Loucy (cell line): Measurements from ENCODE around the gene CASP14.
"Not testable (repeated sequence)": the region's sequence is repeated elsewhere in the genome, so short reads cannot be mapped to it uniquely, and the experiment has no call there.

Experiments used
- H2AFZ ChIP-seq: fragments of 200-600 bp; sonication (generic); 2 replicates; pipeline ENCODE4 v1.6.0; 2016; ENCODE audit warnings: antibody characterized with exemption, mild to moderate bottlenecking, low read length, moderate library complexity
- H3F3A ChIP-seq: fragments of 200-600 bp; 2 replicates; pipeline ENCODE4 v1.6.0; 2016; ENCODE audit warnings: antibody characterized with exemption, low read depth, mild to moderate bottlenecking
- H3K27me3 ChIP-seq: fragments of 200-600 bp; sonication (generic); 2 replicates; pipeline ENCODE4 v1.6.1; 2014; ENCODE audit warnings: low read length, mild to moderate bottlenecking; ENCODE audit not compliant: insufficient read depth, poor library complexity, severe bottlenecking
- H3K36me3 ChIP-seq: fragments of 200-600 bp; sonication (generic); 2 replicates; pipeline ENCODE4 v1.6.1; 2016; ENCODE audit warnings: low read length; ENCODE audit not compliant: insufficient read depth
- H3K4me1 ChIP-seq: fragments of 200-600 bp; sonication (generic); 2 replicates; pipeline ENCODE4 v1.5.1; 2014; ENCODE audit warnings: low read length, mild to moderate bottlenecking; ENCODE audit not compliant: insufficient read depth, poor library complexity, severe bottlenecking
- H3K4me2 ChIP-seq: fragments of 200-600 bp; sonication (generic); 2 replicates; pipeline ENCODE4 v1.6.0; 2014; ENCODE audit warnings: antibody characterized with exemption, low read length, low read depth, mild to moderate bottlenecking; ENCODE audit not compliant: poor library complexity, severe bottlenecking
- H3K4me3 ChIP-seq: fragments of 200-600 bp; sonication (generic); 2 replicates; pipeline ENCODE4 v1.5.1; 2014; ENCODE audit warnings: low read length, mild to moderate bottlenecking, mixed read lengths; ENCODE audit not compliant: poor library complexity, severe bottlenecking
- H3K79me2 ChIP-seq: fragments of 200-600 bp; sonication (generic); 2 replicates; pipeline ENCODE4 v1.6.1; 2014; ENCODE audit warnings: low read length; ENCODE audit not compliant: insufficient read depth
- H3K9ac ChIP-seq: fragments of 200-600 bp; sonication (generic); 2 replicates; pipeline ENCODE4 v1.6.0; 2014; ENCODE audit warnings: mild to moderate bottlenecking, low read depth, low read length, moderate library complexity; ENCODE audit not compliant: poor library complexity, severe bottlenecking
- H3K9me2 ChIP-seq: fragments of 200-600 bp; sonication (generic); replicated peaks from 2 replicates; pipeline ENCODE4 v1.6.1; 2016; ENCODE audit warnings: low read depth, low read length, mixed read lengths
- H3K9me3 ChIP-seq: fragments of 200-600 bp; sonication (generic); 2 replicates; pipeline ENCODE4 v1.6.1; 2014; ENCODE audit warnings: mild to moderate bottlenecking, antibody characterized with exemption, low read length, low read depth; ENCODE audit not compliant: insufficient read depth
- H4K20me1 ChIP-seq: fragments of 200-600 bp; sonication (generic); 2 replicates; pipeline ENCODE4 v1.6.0; 2014; ENCODE audit warnings: antibody characterized with exemption, low read length, mild to moderate bottlenecking; ENCODE audit not compliant: insufficient read depth, poor library complexity, severe bottlenecking
- EZH2phosphoT487 ChIP-seq: fragments of 200-600 bp; IDR thresholded peaks from 2 replicates; pipeline ENCODE4 v1.6.1; 2018; ENCODE audit warnings: antibody characterized with exemption, mild to moderate bottlenecking, moderate library complexity, borderline replicate concordance
- TF ChIP-seq, protein P1 (sequence below): fragments of 200-600 bp; sonication (generic); conservative IDR thresholded peaks from 2 replicates; pipeline ENCODE4 v1.5.1; 2014; ENCODE audit warnings: mild to moderate bottlenecking, antibody characterized with exemption, low read length

CASP14 gene

DNA sequence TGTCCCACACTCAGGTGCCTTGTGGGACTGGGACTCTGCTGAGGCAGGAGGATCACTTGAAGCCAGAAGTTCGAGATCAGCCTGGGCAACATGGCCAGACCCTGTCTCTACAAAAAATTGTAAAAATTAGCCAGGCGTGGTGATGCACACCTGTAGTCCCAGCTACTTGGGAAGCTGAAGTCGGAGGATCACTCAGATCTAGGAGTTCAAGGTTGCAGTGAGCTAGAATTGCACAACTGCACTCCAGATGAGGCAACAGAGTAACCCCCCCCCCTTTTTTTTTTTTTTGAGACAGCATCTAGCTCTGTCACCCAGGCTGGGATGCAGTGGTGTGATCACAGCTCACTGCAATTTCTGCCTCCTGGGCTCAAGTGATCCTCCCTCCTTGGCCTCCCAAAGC lies 46.9 kb downstream of the CASP14 start:
- H3K4me3 ChIP-seq: no peak overlapping the region
- no peak overlapping the region for H2AFZ ChIP-seq
- TF ChIP-seq EZH2phosphoT487: no peak
- TF ChIP-seq, protein P1, sequence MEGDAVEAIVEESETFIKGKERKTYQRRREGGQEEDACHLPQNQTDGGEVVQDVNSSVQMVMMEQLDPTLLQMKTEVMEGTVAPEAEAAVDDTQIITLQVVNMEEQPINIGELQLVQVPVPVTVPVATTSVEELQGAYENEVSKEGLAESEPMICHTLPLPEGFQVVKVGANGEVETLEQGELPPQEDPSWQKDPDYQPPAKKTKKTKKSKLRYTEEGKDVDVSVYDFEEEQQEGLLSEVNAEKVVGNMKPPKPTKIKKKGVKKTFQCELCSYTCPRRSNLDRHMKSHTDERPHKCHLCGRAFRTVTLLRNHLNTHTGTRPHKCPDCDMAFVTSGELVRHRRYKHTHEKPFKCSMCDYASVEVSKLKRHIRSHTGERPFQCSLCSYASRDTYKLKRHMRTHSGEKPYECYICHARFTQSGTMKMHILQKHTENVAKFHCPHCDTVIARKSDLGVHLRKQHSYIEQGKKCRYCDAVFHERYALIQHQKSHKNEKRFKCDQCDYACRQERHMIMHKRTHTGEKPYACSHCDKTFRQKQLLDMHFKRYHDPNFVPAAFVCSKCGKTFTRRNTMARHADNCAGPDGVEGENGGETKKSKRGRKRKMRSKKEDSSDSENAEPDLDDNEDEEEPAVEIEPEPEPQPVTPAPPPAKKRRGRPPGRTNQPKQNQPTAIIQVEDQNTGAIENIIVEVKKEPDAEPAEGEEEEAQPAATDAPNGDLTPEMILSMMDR: no peak

DNA sequence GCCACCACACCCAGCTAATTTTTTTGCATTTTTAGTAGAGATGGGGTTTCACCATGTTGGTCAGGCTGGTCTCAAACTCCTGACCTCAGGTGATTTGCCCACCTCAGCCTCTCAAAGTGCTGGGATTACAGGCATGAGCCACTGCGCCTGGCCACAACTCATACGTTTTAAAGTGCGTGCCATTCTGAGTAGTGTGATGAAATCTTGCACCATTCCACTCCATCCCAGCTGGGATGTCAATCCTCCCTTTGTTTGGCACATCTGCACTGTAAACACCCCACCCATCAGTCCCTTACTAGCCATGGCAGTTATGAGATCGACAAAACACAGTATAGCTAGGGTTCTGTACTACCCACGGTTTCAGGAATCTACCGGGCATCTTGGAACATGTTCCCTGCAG lies 48.7 kb downstream of the CASP14 start:
- H3K36me3 ChIP-seq, H3K4me1 ChIP-seq, H3K4me2 ChIP-seq, H3K79me2 ChIP-seq, H3F3A ChIP-seq, H3K9me3 ChIP-seq, H4K20me1 ChIP-seq, H2AFZ ChIP-seq, H3K9ac ChIP-seq, H3K9me2 ChIP-seq, H3K4me3 ChIP-seq, H3K27me3 ChIP-seq: not testable (repeated sequence)

More for the DNA sequence above, 46.9 kb downstream of the CASP14 start:
- no peaks in the 10 kb centered on the region for H3K4me1 ChIP-seq
- no peaks in the 10 kb centered on the region for H3K36me3 ChIP-seq
- no peak overlapping the region for H3K4me2 ChIP-seq
- no peaks in the 10 kb centered on the region for H3F3A ChIP-seq
- H3K79me2 ChIP-seq: no peaks in the 10 kb centered on the region
- H4K20me1 ChIP-seq: no peaks in the 10 kb centered on the region
- H3K9me3 ChIP-seq: no peaks in the 10 kb centered on the region
- no peaks in the 10 kb centered on the region for H3K9me2 ChIP-seq
- no peaks in the 10 kb centered on the region for H3K27me3 ChIP-seq
- H3K9ac ChIP-seq: no peak overlapping the region

DNA sequence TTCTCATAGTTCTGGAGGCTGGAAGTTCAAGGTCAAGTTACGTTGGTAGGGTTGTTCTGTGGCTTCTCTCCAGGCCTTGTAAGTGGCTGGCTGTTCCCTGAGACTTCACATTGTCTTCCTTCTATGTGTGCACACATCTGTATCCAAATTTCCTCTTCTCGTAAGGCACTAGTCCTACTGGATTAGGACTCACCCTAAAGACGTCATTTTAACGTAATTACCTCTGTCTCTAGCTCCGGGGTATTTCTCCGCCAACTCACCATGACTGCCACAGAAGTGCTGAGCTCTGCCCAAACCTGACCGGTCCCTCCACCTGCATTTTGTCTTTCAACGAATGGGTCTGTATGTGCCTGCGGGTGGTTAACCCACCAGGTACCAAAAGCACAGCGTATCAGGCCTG lies 49.2 kb downstream of the CASP14 start:
- Histone ChIP-seq H3K36me3 (no peaks in the 10 kb centered on the region), H3K4me3 (no peak overlapping the region), H3K27me3 (no peaks in the 10 kb centered on the region), H3K4me1 (no peaks in the 10 kb centered on the region), H2AFZ (no peak overlapping the region), H3F3A (no peaks in the 10 kb centered on the region), H3K9ac (no peak overlapping the region), H4K20me1 (no peaks in the 10 kb centered on the region), H3K9me3 (peaks cover 3% of the 10 kb centered on the region; the same call in 1 of the 2 replicates), H3K4me2 (no peak overlapping the region), H3K9me2 (no peaks in the 10 kb centered on the region), H3K79me2 (no peaks in the 10 kb centered on the region)
- TF ChIP-seq, protein P1: no peak
- no peak for TF ChIP-seq EZH2phosphoT487

DNA sequence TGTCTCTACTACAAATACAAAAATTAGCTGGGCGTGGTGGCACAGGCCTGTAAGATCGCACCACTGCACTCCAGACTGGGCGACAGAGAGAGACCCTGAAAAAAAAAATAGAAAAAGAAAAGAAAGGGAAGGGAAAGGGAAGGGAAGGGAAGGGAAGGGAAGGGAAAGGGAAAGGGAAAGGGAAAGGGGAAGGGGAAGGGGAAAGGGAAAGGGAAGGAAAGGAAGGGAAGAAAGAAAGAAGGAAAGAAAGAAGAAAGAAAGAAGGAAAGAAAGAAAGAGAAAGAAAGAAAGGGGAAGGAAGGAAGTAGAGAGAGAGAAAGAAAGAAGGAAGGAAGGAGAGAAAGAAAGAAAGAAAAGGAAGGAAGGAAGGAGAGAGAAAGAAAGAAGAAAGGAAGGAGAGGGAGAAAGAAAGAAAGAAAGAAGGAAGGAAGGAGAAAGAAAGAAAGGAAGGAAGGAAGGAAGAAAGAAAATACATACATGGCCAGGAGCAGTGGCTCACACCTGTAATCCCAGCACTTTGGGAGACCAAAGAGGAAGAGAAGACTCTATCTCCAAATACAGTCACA lies 49.8 kb downstream of the CASP14 start:
- Histone ChIP-seq H3K4me3 (no peak overlapping the region), H3K4me2 (no peak overlapping the region), H2AFZ (no peak overlapping the region), H3K27me3 (no peaks in the 10 kb centered on the region), H3K4me1 (no peaks in the 10 kb centered on the region), H4K20me1 (no peaks in the 10 kb centered on the region), H3K36me3 (no peaks in the 10 kb centered on the region), H3K9me2 (no peaks in the 10 kb centered on the region), H3K9me3 (peaks cover 4% of the 10 kb centered on the region; the same call in 1 of the 2 replicates), H3F3A (no peaks in the 10 kb centered on the region), H3K9ac (no peak overlapping the region), H3K79me2 (no peaks in the 10 kb centered on the region)
- no peak for TF ChIP-seq EZH2phosphoT487
- TF ChIP-seq, protein P1: no peak
